Anterior cingulate cortex (tissue), 58 donors: ENCODE measurements around the gene INSR.

ENCODE experiments used
- DNase-seq, 58 donors: peaks; one replicate each; lab custom pipeline; 2025; lab: John Stamatoyannopoulos, UW

INSR gene

GRCh38 chr19:7297742-7298141 lies 3.5 kb upstream of the INSR start:
- DNase-seq, result no peak

GRCh38 chr19:7295912-7296536 lies 1.8 kb upstream of the INSR start:
- no peak for DNase-seq

- peak in 57 of 58 donors; percentile 1 to 71 (median 47) for DNase-seq
Measured at GRCh38 chr19:7294558-7295212, 471 bp upstream of the INSR start.

GRCh38 chr19:7292950-7293761 lies 1.1 kb downstream of the INSR start:
- peak in 18 of 58 donors; percentile 0 to 52 (median 14) for DNase-seq

- DNase-seq, result no peak
Measured at GRCh38 chr19:7292352-7292949, 1.8 kb downstream of the INSR start.

GRCh38 chr19:7288977-7289376 lies 5.2 kb downstream of the INSR start:
- no peak for DNase-seq

- no peak for DNase-seq
Measured at GRCh38 chr19:7288131-7288530, 6.1 kb downstream of the INSR start.

- no peak for DNase-seq
Measured at GRCh38 chr19:7287722-7288121, 6.5 kb downstream of the INSR start.

GRCh38 chr19:7280940-7281666 lies 13.1 kb downstream of the INSR start:
- DNase-seq, result no peak

- no peak for DNase-seq
Measured at GRCh38 chr19:7272856-7273578, 21.2 kb downstream of the INSR start.

GRCh38 chr19:7268705-7269098 lies 25.5 kb downstream of the INSR start:
- DNase-seq, result no peak

GRCh38 chr19:7267792-7268704 lies 26.2 kb downstream of the INSR start:
- peak in 1 of 58 donors; percentile 7 for DNase-seq

GRCh38 chr19:7266832-7267231 lies 27.4 kb downstream of the INSR start:
- DNase-seq, result no peak

- no peak for DNase-seq
Measured at GRCh38 chr19:7265963-7266362, 28.3 kb downstream of the INSR start.

GRCh38 chr19:7264858-7265257 lies 29.4 kb downstream of the INSR start:
- DNase-seq, result no peak

GRCh38 chr19:7263521-7263920 lies 30.7 kb downstream of the INSR start:
- peak in 7 of 58 donors; percentile 2 to 16 (median 9) for DNase-seq

- DNase-seq, result no peak
Measured at GRCh38 chr19:7263066-7263465, 31.1 kb downstream of the INSR start.

- DNase-seq, result peak in 2 of 58 donors; percentile 3 to 16
Measured at GRCh38 chr19:7262470-7262869, 31.7 kb downstream of the INSR start.

GRCh38 chr19:7260161-7260560 lies 34.1 kb downstream of the INSR start:
- no peak for DNase-seq
